ENCODE measurements around the gene TNRC18. TPM values are rescaled to one million over a fixed set of nuclear protein-coding genes. Genes with fewer than 3 reads are reported as not detected.

The TNRC18 gene
- total RNA-seq, 4 donors from 2014 or later, result 87.6 to 218 (median 124) TPM

DNA sequence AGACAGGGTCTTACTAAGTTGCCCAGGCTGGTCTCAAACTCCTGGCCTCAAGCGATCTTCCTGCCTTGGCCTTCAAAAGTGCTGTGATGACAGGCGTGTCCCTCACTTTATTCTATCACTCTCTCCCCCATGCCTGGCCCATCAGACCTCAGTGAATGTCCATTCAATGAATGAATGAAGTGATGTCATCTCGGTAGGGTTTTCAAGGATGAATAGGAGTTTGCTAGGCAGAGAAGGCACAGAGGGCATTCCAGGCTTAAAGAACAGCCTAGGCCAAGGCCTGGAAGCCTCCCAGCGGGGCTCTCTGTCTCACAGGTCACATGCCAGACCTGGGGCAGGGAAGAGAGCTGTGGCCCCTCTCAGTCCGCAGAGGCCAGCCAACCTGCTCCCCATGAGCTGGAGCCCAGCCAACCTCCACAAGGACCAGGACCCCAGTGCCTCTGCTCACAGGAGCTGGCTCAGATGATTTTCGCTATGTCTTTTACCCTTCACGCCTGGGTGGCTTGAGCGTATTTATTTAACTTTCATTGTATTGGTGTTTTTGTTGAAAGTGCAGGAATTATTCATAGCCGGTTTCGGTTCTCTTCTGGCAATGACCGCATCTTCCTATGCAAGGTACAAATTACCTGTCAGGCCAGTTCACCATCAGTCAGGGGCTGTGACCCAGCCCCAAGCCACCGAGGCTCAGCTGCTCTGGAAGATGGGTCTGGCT lies 11.8 kb upstream of the TNRC18 start:
- no peak overlapping the region for H3K27ac ChIP-seq
- peaks cover 0 to 28% (median under 1%) of the 10 kb centered on the region in 3 donors for H3K4me1 ChIP-seq
- no peak overlapping the region for H3K4me3 ChIP-seq
- peaks cover 0 to 10% (median 0%) of the 10 kb centered on the region in 3 donors for H3K9me3 ChIP-seq
- TF ChIP-seq EP300 (IDR thresholded peaks at IDR 0.05), result no peak
- TF ChIP-seq POLR2A (IDR thresholded peaks at IDR 0.05), result no peak
- TF ChIP-seq, protein P1, sequence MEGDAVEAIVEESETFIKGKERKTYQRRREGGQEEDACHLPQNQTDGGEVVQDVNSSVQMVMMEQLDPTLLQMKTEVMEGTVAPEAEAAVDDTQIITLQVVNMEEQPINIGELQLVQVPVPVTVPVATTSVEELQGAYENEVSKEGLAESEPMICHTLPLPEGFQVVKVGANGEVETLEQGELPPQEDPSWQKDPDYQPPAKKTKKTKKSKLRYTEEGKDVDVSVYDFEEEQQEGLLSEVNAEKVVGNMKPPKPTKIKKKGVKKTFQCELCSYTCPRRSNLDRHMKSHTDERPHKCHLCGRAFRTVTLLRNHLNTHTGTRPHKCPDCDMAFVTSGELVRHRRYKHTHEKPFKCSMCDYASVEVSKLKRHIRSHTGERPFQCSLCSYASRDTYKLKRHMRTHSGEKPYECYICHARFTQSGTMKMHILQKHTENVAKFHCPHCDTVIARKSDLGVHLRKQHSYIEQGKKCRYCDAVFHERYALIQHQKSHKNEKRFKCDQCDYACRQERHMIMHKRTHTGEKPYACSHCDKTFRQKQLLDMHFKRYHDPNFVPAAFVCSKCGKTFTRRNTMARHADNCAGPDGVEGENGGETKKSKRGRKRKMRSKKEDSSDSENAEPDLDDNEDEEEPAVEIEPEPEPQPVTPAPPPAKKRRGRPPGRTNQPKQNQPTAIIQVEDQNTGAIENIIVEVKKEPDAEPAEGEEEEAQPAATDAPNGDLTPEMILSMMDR (IDR thresholded peaks at IDR 0.05), result no peak
- no peak for ATAC-seq
- WGBS, 2 donors (ENCODE audit: low coverage in 1 of 2), result 77 to 98% methylated on average over 7 of the region's 12 CpGs
- H3K36me3 ChIP-seq, result peaks cover 0 to 12% of the 10 kb centered on the region in 2 donors
- H3K27me3 ChIP-seq, result no peaks in the 10 kb centered on the region

DNA sequence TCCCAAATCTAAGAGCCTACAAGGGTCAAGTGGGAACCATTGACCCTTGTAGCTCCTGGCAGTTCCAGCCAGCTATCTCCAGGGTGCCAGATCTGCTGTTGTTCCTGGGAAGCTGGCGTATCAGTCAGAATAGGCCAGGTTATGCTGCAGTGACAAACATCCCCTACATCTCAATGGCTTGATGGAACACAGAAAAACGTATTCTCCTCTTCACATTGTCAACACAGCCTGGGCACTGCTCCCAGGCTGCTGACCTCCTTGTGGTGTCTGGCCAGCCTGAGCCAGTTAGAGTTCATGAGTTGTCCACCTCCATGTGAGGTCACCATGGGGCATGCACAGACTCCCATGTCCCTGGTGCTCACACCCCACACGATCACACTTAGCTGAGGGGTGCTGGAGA lies 9.5 kb upstream of the TNRC18 start:
- H3K4me3 ChIP-seq, result no peak overlapping the region
- no peak for ATAC-seq
- 60% methylated on average over 1 of the region's 3 CpGs; no CpG with 5 or more reads in 1 of the 2 donors for WGBS, 2 donors (ENCODE audit: low coverage in 1 of 2)
- H3K27ac ChIP-seq, result no peak overlapping the region
- peaks cover 0 to 33% (median 12%) of the 10 kb centered on the region in 3 donors for H3K4me1 ChIP-seq
- peaks cover 0 to 12% of the 10 kb centered on the region in 2 donors for H3K36me3 ChIP-seq
- no peaks in the 10 kb centered on the region for H3K27me3 ChIP-seq
- TF ChIP-seq POLR2A (IDR thresholded peaks at IDR 0.05), result no peak
- no peak for TF ChIP-seq POLR2AphosphoS5 (IDR thresholded peaks at IDR 0.05)
- TF ChIP-seq, protein P1 (IDR thresholded peaks at IDR 0.05), result no peak
- no peak for TF ChIP-seq EP300 (IDR thresholded peaks at IDR 0.05)
- peaks cover 0 to 10% (median 0%) of the 10 kb centered on the region in 3 donors for H3K9me3 ChIP-seq

DNA sequence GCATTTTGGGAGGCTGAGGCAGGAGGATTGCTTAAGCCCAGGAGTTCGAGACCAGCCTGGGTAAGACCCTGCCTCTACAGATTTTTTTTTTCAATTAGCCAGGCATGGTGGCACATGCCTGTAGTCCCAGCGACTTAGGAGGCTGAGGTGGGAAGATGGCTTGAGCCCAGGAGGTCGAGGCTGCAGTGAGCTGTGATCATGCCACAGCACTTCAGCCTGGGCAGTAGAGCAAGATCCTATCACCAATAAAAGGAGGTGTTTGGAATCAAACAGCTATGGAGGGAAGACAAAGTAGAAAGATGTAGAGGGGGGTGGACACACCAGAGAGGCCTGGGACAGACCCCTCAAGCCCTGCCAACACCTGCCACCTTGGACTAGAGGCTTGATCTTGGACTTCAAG lies 9.1 kb upstream of the TNRC18 start:
- TF ChIP-seq EP300 (IDR thresholded peaks at IDR 0.05), result no peak
- no peak for TF ChIP-seq POLR2AphosphoS5 (IDR thresholded peaks at IDR 0.05)
- TF ChIP-seq POLR2A (IDR thresholded peaks at IDR 0.05), result no peak
- TF ChIP-seq, protein P1 (IDR thresholded peaks at IDR 0.05), result no peak
- Histone ChIP-seq H3K27me3 (no peaks in the 10 kb centered on the region), H3K9me3 (peaks cover 0 to 7% (median 0%) of the 10 kb centered on the region in 3 donors), H3K27ac (no peak overlapping the region), H3K4me3 (no peak overlapping the region), H3K4me1 (peaks cover 0 to 33% (median 12%) of the 10 kb centered on the region in 3 donors), H3K36me3 (peaks cover 0 to 10% of the 10 kb centered on the region in 2 donors)
- WGBS, 2 donors (ENCODE audit: low coverage in 1 of 2), result 87% methylated on average over 3 of the region's 3 CpGs; no CpG with 5 or more reads in 1 of the 2 donors
- no peak for ATAC-seq

DNA sequence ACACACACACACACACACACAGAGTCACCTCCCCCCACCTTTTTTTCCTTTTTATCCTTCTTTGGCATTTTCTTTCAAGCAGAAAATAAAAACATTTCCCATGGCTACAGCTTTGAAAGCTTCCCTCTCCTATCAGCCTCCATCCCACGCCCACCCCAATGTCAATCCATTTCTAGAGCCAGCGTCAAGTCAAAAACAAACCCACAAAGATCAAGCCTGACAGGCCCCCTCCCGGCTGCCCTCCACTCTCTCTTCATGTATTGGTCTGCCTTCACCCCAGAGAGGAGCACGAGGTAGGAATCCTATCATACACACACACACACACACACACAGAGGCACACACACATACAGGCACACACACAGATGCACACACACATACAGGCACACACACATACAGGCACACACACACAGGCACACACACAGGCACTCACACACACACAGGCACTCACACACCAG lies 8.0 kb upstream of the TNRC18 start:
- TF ChIP-seq EP300 (IDR thresholded peaks at IDR 0.05) (no peak), POLR2AphosphoS5 (IDR thresholded peaks at IDR 0.05) (no peak), POLR2A (IDR thresholded peaks at IDR 0.05) (no peak)
- TF ChIP-seq, protein P1 (IDR thresholded peaks at IDR 0.05), result no peak
- no peak overlapping the region for H3K4me3 ChIP-seq
- H3K27me3 ChIP-seq, result no peaks in the 10 kb centered on the region
- H3K9me3 ChIP-seq, result no peaks in the 10 kb centered on the region
- H3K4me1 ChIP-seq, result peaks cover 0 to 37% (median 12%) of the 10 kb centered on the region in 3 donors
- 80 to 90% methylated on average over 1 to 2 of the region's 4 CpGs for WGBS, 2 donors (ENCODE audit: low coverage in 1 of 2)
- H3K36me3 ChIP-seq, result peaks cover 0 to 5% of the 10 kb centered on the region in 2 donors
- ATAC-seq, result no peak
- no peak overlapping the region for H3K27ac ChIP-seq

DNA sequence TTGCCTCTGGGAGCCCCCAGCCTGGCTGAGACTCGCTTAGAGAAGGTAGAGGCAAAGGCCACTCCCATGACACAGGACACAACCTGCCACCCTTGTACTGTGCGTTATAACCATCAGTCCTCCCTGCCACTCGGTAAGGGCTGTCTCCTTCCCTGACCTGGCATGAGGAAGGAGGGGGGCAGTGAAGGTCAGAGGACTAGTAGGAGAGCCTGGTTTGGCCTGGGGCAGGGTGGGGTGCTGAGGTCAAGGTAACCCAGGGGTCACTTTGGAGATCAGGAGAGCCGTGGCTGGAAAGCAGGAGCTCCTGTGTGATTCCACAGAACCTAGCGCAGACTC lies 6.9 kb upstream of the TNRC18 start:
- H3K27me3 ChIP-seq, result no peaks in the 10 kb centered on the region
- H3K36me3 ChIP-seq, result peaks cover 0 to 5% of the 10 kb centered on the region in 2 donors
- TF ChIP-seq POLR2AphosphoS5 (IDR thresholded peaks at IDR 0.05), result no peak
- TF ChIP-seq POLR2A (IDR thresholded peaks at IDR 0.05), result no peak
- TF ChIP-seq EP300 (IDR thresholded peaks at IDR 0.05), result no peak
- TF ChIP-seq, protein P1 (IDR thresholded peaks at IDR 0.05), result no peak
- WGBS, 2 donors (ENCODE audit: low coverage in 1 of 2), result 79% methylated on average over 2 to 4 of the region's 5 CpGs
- no peak for ATAC-seq
- H3K4me1 ChIP-seq, result peaks cover 0 to 37% (median 12%) of the 10 kb centered on the region in 3 donors
- H3K27ac ChIP-seq, result peak overlapping the region in 3 of 4 donors; percentile 99 to 100 (median 100)
- no peak overlapping the region for H3K4me3 ChIP-seq
- H3K9me3 ChIP-seq, result no peaks in the 10 kb centered on the region
